ENCODE measurements around the gene HOXB6.

HOXB6 gene

DNA sequence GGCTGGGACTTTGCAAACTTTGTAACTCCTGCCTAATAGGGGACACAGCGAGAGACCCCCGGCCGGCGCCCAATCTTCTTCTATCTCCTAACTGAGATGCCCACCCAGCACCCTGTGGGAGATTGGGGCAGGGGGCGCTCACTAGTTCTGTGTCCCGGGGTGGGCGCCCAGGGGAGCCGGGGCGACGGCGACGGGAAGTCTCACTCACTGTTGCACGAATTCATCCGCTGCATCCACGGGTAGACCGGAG lies 7.3 kb downstream of the HOXB6 start:
- Histone ChIP-seq H3K4me1 (ENCODE audit: control insufficient read depth, insufficient read depth, low read length) (peaks cover 36% of the 10 kb centered on the region), H3K36me3 (ENCODE audit: control insufficient read depth, insufficient read depth, low read length) (no peaks in the 10 kb centered on the region), H3K27ac (ENCODE audit: low read depth, low read length) (peak overlapping the region; percentile 82), H3K27me3 (ENCODE audit: control insufficient read depth, insufficient read depth, low read length) (peaks cover 2% of the 10 kb centered on the region), H3K4me3 (ENCODE audit: low read length) (peak overlapping the region; percentile 62), H3K9ac (ENCODE audit: low read length) (peak overlapping the region; percentile 2)

DNA sequence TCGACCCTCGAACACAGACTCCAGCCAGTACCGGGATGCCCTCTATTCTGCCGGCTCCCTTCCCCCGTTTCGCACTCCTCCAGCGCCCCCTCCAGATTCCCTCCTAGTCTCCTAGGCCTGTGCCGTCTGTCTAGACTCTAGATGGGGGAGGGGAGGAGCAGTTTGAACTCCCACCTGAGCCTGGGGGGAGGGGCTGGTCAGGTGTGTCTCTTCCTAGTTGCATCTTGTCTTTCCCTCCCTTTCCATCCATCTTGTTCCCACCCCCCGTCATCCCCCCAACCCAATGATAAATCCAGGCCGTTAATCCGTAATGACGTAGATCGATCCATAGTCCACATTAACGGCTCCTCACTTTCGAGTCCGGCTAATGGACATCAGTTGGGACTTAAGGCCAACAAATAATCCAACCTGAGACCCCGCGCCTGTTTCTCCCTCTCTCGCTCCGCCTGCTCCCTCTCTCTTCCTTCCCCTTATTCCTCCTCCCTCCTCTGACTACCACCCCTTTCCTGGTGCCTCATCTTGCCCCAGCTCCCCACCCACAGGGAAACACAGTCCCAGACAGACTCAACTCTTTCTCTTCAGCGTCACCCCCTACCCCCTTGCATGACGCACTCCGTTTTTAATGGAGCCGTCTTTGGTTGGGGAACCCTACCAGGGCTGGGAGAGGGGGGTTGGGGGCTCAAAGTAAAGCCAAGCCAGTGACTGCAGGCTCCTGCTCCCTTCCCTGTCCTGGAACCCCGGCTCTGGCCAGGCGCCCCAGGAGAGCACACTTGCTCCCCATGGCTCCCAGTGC lies 7.9 kb downstream of the HOXB6 start:
- Histone ChIP-seq H3K27me3 (ENCODE audit: control insufficient read depth, insufficient read depth, low read length) (peaks cover 2% of the 10 kb centered on the region), H3K4me3 (ENCODE audit: low read length) (peak overlapping the region; percentile 62), H3K36me3 (ENCODE audit: control insufficient read depth, insufficient read depth, low read length) (no peaks in the 10 kb centered on the region), H3K4me1 (ENCODE audit: control insufficient read depth, insufficient read depth, low read length) (peaks cover 34% of the 10 kb centered on the region), H3K27ac (ENCODE audit: low read depth, low read length) (peak overlapping the region; percentile 82), H3K9ac (ENCODE audit: low read length) (peak overlapping the region; percentile 3)

DNA sequence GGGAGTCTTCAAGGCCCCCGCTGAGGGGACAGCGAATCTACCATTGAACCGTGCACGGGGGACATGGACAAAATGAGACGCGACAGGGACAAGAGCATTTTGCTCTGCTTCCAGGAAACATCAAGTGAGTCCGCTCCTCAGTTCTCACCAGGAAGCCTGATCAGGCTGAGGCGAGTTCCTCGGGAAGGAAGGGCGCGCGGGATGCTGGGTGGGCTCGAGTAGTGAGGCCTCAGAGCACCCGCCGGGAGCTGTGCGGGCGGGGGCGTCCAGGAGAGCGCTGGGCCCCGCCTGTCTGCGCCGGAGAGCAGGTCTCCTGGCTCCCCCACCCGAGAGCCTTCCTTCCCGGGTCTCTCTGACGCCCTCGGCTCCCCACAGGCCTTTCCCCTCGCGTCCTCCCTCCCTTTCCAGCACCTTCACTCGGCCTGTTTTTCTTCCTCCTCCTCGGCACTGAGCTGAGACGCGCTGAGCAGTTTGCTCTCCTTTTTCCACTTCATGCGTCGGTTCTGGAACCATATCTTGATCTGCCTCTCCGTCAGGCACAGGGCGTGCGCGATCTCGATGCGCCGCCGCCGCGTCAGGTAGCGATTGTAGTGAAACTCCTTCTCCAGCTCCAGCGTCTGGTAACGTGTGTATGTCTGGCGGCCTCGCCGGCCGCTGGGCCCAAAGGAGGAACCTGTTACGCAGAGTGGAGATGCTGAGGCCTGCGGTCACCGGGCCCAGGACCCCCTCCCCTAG lies 8.6 kb downstream of the HOXB6 start:
- Histone ChIP-seq H3K9ac (ENCODE audit: low read length) (peak overlapping the region; percentile 3), H3K27ac (ENCODE audit: low read depth, low read length) (peak overlapping the region; percentile 82), H3K27me3 (ENCODE audit: control insufficient read depth, insufficient read depth, low read length) (peaks cover 2% of the 10 kb centered on the region)

DNA sequence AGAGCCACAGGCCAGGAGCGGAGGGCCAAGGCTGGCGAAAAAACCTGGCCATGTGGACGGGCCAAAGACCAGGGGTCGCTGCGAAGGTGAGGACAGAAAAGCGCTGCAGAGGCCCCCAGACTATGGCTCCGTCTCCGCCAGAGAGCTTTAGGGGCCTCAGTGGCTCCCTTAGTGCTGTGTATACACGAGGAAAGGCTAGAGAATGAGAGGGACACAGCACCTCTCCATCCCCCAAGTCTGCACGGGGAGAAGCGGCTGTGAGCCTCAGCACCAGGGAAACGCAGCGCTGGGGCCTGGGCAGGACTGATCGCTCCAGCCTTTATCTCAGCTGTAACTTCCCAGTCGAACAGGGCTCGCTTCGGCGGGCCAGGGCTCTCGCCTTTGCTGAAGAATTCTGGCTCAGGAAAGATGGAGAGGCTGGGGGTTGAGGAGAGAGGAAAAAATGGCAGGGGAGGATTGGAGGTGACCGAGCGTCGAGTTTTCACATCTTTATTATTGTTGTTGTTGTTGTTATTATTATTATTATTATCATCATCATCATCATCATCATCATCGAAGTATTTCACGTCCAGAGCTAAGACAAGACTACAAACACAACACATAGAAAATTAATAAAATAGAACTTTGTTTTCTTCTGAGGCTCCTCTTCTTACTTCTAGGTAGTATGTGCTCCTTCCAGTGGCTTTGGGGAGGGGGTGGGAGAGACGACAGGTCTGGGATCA lies 9.3 kb downstream of the HOXB6 start:
- Histone ChIP-seq H3K4me1 (ENCODE audit: control insufficient read depth, insufficient read depth, low read length) (peaks cover 29% of the 10 kb centered on the region), H3K9ac (ENCODE audit: low read length) (no peak overlapping the region), H3K4me3 (ENCODE audit: low read length) (peak overlapping the region; percentile 94), H3K27me3 (ENCODE audit: control insufficient read depth, insufficient read depth, low read length) (peaks cover 2% of the 10 kb centered on the region), H3K27ac (ENCODE audit: low read depth, low read length) (peak overlapping the region; percentile 90), H3K36me3 (ENCODE audit: control insufficient read depth, insufficient read depth, low read length) (no peaks in the 10 kb centered on the region)

More for the DNA sequence above, 8.6 kb downstream of the HOXB6 start:
- Histone ChIP-seq H3K4me3 (ENCODE audit: low read length) (peak overlapping the region; percentile 62), H3K36me3 (ENCODE audit: control insufficient read depth, insufficient read depth, low read length) (no peaks in the 10 kb centered on the region), H3K4me1 (ENCODE audit: control insufficient read depth, insufficient read depth, low read length) (peaks cover 32% of the 10 kb centered on the region)

DNA sequence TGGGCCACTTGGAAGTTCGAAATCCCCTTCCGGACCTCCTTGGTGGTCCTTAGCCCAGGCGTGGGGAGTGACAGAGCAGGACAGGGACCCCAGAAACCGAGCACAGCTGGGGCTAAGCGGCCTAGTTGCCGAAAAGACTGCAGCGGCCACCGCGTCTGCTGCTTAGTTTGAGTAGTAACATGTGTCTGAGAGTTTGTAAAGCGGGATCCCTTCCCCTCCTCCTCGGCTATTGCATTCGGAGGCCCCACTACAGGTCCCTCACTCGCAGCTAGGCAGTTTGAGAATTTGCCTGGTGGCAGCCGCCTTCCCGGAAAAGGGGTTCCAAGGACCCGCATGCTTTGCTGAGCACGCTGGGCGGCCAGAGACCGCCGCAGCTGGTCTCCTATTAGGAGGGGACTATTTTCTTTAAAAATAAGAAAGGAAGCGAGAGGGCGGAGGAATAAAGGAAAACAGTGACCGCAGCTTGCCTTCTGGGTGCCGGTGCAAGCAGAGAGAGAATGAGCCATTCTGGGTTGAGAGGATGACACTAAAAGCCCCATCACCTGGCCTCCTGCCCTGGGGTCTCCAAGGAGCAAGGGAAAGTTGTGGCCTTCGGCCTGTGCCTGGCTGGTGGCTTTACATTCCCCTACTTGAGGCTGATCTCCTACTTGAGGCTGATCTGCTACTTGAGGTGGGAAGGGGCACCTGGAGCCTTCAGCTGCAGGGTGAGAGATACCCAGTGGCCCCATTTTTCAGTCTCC lies 10.1 kb downstream of the HOXB6 start:
- Histone ChIP-seq H3K27me3 (ENCODE audit: control insufficient read depth, insufficient read depth, low read length) (peaks cover 2% of the 10 kb centered on the region), H3K27ac (ENCODE audit: low read depth, low read length) (peak overlapping the region; percentile 90), H3K4me3 (ENCODE audit: low read length) (peak overlapping the region; percentile 94), H3K9ac (ENCODE audit: low read length) (no peak overlapping the region), H3K36me3 (ENCODE audit: control insufficient read depth, insufficient read depth, low read length) (no peaks in the 10 kb centered on the region), H3K4me1 (ENCODE audit: control insufficient read depth, insufficient read depth, low read length) (peaks cover 23% of the 10 kb centered on the region)

DNA sequence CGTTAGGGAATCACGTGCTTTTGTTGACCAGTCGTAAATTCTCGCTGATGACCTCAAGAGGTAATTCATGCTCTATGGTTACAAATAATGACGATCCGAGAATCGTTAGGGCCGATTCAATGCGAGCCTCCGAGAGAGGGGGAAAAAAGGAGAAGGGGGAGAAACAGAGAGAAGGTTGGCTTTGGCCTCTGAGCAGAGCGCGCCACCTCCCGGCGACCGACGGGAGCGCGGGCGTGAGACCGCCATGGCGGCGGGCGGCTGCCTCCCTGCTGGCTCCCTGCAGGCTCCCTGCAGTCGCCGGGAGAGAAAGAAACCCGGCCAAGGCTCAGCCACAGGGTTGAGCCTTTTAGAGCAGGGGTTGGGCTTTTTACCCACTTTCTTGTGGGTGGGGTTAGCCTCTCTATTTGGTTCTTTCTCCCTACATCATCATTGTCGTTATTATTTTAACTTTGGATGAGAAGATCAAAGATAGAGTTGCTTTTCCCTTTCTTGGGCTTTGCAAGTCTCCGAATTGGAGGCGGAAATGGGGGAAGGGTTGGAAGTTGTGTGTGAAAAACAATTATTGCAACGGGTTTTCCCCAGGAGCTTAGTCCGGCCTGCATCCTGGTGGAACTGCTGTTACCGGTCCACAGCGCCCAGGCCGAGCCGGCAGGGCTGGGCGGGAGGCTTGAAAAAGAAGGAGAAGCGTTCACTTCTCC lies 10.8 kb downstream of the HOXB6 start:
- Histone ChIP-seq H3K27me3 (ENCODE audit: control insufficient read depth, insufficient read depth, low read length) (peaks cover 2% of the 10 kb centered on the region), H3K27ac (ENCODE audit: low read depth, low read length) (peak overlapping the region; percentile 90), H3K9ac (ENCODE audit: low read length) (no peak overlapping the region)

DNA sequence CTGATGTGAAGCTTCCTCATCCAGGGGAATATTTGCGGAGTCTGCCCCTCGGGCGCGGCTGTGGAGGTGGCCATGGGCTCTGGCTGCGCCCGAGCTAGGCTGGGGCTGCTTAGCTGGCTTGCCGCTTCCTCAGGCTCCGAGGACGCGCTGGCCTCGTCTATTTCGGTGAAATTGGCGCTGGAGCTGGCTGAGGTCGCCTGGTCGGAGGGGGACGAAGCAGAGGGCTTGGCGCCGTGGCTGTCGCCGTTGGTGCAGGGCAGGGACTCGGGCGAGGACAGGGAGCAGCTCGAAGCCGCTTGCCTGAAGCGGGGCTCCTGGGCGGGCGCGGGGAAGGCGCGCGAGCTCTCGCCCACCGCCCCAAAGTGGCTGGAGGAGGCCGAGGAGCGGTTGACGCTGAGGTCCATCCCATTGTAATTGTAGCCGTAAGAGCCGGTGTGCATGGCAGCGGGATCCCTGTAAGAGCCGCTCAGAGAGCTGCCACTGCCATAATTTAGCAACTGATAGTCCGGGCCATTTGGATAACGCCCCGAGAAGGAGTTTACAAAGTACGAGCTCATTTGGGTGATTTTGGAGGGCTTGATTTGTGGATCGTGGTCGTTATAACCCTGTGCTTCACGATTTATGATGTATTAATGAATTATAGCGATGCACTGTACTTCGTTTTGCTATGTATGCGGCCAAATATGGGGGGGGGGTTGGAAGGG lies 11.5 kb downstream of the HOXB6 start, which contains the start of gene HOXB5:
TSS of gene HOXB5 (minus strand) at position 654 of the 704 bp plus-strand sequence. CDS start at position 557, 97 bp downstream.
- Histone ChIP-seq H3K9ac (ENCODE audit: low read length) (no peak within 1 kb of the TSS), H3K27ac (ENCODE audit: low read depth, low read length) (peak within 1 kb of the TSS; percentile 90), H3K27me3 (ENCODE audit: control insufficient read depth, insufficient read depth, low read length) (no peaks in the 10 kb centered on the region), H3K4me1 (ENCODE audit: control insufficient read depth, insufficient read depth, low read length) (peaks cover 21% of the 10 kb centered on the region), H3K4me3 (ENCODE audit: low read length) (peak within 1 kb of the TSS; percentile 94), H3K36me3 (ENCODE audit: control insufficient read depth, insufficient read depth, low read length) (no peaks in the 10 kb centered on the region)

More for the DNA sequence above, 10.8 kb downstream of the HOXB6 start:
- peaks cover 21% of the 10 kb centered on the region for H3K4me1 ChIP-seq (ENCODE audit: control insufficient read depth, insufficient read depth, low read length)
- H3K36me3 ChIP-seq (ENCODE audit: control insufficient read depth, insufficient read depth, low read length) = no peaks in the 10 kb centered on the region
- peak overlapping the region; percentile 94 for H3K4me3 ChIP-seq (ENCODE audit: low read length)

DNA sequence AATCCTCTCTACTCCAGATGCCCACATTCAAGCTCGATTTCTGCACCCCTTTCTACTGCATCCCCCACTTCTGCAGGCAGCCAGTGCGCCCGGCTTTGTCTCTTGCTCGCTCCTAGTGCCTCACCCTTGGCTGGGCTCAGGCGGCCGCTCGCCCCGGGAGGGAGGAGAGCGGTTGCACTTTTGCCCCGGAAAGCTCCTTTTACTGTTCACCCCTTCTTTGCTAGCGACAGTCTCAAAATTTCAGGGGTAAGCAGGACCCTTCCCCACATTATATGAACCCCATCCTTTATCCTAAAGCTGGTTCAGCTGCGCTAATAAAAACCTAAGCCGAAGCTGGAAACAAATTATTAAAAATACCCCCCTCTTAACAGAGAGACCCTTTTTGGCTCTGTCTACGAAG lies 12.2 kb downstream of the HOXB6 start:
- Histone ChIP-seq H3K9ac (ENCODE audit: low read length) (no peak overlapping the region), H3K4me1 (ENCODE audit: control insufficient read depth, insufficient read depth, low read length) (peaks cover 21% of the 10 kb centered on the region), H3K27me3 (ENCODE audit: control insufficient read depth, insufficient read depth, low read length) (no peaks in the 10 kb centered on the region), H3K4me3 (ENCODE audit: low read length) (peak overlapping the region; percentile 94), H3K36me3 (ENCODE audit: control insufficient read depth, insufficient read depth, low read length) (no peaks in the 10 kb centered on the region), H3K27ac (ENCODE audit: low read depth, low read length) (peak overlapping the region; percentile 90)

DNA sequence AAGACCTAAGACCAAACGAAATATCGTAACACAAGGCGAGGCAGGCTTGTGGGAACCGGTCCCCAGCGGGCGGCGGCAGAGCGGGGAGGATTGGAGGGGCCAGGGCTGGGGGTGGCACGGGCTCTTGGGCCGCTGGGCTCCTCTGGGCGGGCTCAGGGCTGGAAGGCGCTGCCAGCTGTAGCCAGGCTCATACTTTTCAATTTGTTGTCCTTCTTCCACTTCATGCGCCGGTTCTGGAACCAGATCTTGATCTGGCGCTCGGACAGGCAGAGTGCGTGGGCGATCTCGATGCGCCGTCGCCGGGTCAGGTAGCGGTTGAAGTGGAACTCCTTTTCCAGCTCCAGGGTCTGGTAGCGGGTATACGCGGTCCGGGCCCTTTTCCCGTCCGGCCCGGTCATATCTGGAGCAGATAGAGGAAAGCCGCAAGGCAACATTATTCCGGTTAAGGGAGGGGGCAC lies 12.7 kb downstream of the HOXB6 start:
- Histone ChIP-seq H3K4me3 (ENCODE audit: low read length) (peak overlapping the region; percentile 94), H3K9ac (ENCODE audit: low read length) (no peak overlapping the region)

DNA sequence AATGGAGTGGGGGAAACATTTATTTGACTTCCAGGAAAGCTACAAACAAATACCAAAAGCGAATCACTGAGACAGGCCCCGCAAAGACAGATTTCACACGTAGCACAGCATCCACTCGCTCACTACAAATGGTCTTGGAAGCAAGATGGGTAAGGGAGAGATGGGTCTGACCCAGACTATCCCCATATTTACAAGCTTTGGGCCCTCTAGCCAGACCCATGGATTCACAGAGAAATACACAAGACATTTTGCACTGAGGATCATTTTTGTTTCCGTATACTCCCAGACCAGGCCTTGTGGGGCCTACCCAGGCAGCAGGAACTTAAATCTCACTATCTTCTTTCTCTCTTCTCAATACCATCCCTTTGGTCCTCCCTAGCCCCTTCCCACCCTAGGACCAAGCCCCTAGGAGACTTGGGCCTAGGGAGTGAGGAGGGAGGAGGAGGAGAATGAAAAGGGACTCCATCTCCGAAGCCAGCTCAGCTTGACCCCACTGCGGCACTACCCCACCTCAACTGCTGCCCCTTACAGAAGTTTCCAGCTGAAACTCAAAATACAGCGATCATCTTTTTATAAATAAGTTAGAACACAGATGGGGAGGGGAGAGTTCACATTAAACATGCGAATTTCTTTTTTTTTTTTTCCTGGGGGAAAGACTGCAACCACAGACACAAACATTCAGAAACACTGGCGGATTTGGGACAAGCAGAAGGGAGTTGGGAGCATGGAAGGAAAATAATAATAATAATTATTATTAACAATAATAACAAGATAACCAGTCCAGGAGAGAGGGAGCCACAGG lies 13.3 kb downstream of the HOXB6 start:
- Histone ChIP-seq H3K4me3 (ENCODE audit: low read length) (peak overlapping the region; percentile 94), H3K36me3 (ENCODE audit: control insufficient read depth, insufficient read depth, low read length) (no peaks in the 10 kb centered on the region), H3K27me3 (ENCODE audit: control insufficient read depth, insufficient read depth, low read length) (no peaks in the 10 kb centered on the region), H3K9ac (ENCODE audit: low read length) (peak overlapping the region; percentile 5), H3K4me1 (ENCODE audit: control insufficient read depth, insufficient read depth, low read length) (peaks cover 28% of the 10 kb centered on the region), H3K27ac (ENCODE audit: low read depth, low read length) (peak overlapping the region; percentile 90)

More for the DNA sequence above, 12.7 kb downstream of the HOXB6 start:
- H3K36me3 ChIP-seq (ENCODE audit: control insufficient read depth, insufficient read depth, low read length) = no peaks in the 10 kb centered on the region
- H3K4me1 ChIP-seq (ENCODE audit: control insufficient read depth, insufficient read depth, low read length) = peaks cover 25% of the 10 kb centered on the region
- no peaks in the 10 kb centered on the region for H3K27me3 ChIP-seq (ENCODE audit: control insufficient read depth, insufficient read depth, low read length)
- peak overlapping the region; percentile 90 for H3K27ac ChIP-seq (ENCODE audit: low read depth, low read length)

Measured in rectal smooth muscle tissue (tissue), 1 donor.